K562 (cell line): Measurements from ENCODE around the gene COPE.

ENCODE experiments used
- EZH2 ChIP-seq: IDR thresholded peaks from 2 replicates; pipeline ENCODE4 v1.6.1; 2012; ENCODE audit warnings: low read depth, mild to moderate bottlenecking, inconsistent platforms, low read length, borderline replicate concordance
- NCOA1 ChIP-seq: fragments of 450-650 bp; IDR thresholded peaks from 2 replicates; pipeline ENCODE4 v1.6.1; 2016; ENCODE audit warnings: low read depth
- NFATC3 ChIP-seq: fragments of 450-650 bp; IDR thresholded peaks from 2 replicates; pipeline ENCODE4 v1.6.1; 2017; ENCODE audit warnings: mild to moderate bottlenecking
- ZBTB7A ChIP-seq: IDR thresholded peaks from 2 replicates; pipeline ENCODE4 v1.6.1; 2011; ENCODE audit warnings: low read depth, mild to moderate bottlenecking, low read length, moderate library complexity, borderline replicate concordance; ENCODE audit not compliant: control insufficient read depth
- ZNF143 ChIP-seq: sonication (generic); formaldehyde crosslinking; IDR thresholded peaks from 2 replicates; pipeline ENCODE4 v1.9.0; 2022; ENCODE audit warnings: mild to moderate bottlenecking, missing genetic modification reagents
- TF ChIP-seq, protein P1 (sequence below): sonication (generic); formaldehyde crosslinking; IDR thresholded peaks from 2 replicates; pipeline ENCODE4 v1.9.0; 2022; ENCODE audit warnings: mild to moderate bottlenecking, missing genetic modification reagents
- TF ChIP-seq, protein P2 (sequence below): fragments of 450-650 bp; IDR thresholded peaks from 2 replicates; pipeline ENCODE4 v1.7.0; 2016; ENCODE audit warnings: borderline replicate concordance
- TF ChIP-seq, protein P3 (sequence below), 2 experiments: fragments of 450-650 bp in 1 of 2; sonication (generic) in 1 of 2; formaldehyde crosslinking in 1 of 2; IDR thresholded peaks; 2 replicates each; pipeline versions ENCODE4 v1.7.1 to v1.9.0; 2016 to 2022; ENCODE audit warnings: inconsistent platforms in 1 of 2, mild to moderate bottlenecking in 1 of 2, missing genetic modification reagents in 1 of 2
- TF ChIP-seq, protein P4 (sequence below): IDR thresholded peaks from 3 replicates; pipeline ENCODE4 v1.6.1; 2011; ENCODE audit warnings: borderline replicate concordance, mild to moderate bottlenecking; ENCODE audit not compliant: insufficient read length, insufficient read depth

DNA sequence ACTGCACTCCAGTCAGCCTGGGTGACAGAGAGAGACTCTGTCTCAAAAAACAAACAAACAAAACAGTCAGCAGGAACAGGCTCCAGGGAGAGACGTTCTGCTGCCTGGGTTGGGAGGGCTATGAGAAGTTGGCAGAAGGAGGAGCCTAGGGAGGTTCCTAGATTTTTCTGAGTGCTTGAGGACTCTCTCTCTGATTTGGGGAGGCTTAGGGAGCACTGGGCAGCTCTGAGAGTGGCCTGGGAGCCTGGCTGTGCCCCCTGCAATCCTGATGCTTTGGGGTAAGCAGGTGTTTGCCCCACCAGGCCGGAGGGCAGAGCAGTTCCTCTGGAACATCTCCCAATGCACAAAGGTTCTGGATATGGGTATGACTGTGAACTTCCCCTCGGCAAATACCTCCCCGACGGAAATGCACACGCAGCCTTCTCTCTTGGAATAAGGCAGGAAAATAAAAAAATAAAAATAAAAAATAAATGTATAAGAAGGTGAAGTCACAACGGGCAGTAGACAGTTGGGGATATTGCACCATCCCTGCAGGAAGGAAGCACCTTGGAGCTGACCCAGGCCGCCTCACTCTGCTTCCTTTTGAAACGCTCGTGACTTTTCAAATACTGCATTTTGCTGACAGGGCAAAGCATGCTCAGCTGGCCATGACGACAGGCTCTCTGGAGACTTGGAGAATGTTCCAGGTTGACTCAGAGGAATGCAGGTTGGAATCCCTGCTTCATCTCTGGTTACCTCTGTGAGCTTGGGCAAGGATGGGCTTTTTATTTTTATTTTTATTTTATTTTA, 48.4 kb upstream of the COPE start:
- TF ChIP-seq NCOA1 (no peak), NFATC3 (no peak), EZH2 (no peak), ZNF143 (CRISPR knock-in tag) (no peak), ZBTB7A (no peak)
- TF ChIP-seq, protein P1, sequence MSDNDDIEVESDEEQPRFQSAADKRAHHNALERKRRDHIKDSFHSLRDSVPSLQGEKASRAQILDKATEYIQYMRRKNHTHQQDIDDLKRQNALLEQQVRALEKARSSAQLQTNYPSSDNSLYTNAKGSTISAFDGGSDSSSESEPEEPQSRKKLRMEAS (CRISPR knock-in tag): no peak
- TF ChIP-seq, protein P2, sequence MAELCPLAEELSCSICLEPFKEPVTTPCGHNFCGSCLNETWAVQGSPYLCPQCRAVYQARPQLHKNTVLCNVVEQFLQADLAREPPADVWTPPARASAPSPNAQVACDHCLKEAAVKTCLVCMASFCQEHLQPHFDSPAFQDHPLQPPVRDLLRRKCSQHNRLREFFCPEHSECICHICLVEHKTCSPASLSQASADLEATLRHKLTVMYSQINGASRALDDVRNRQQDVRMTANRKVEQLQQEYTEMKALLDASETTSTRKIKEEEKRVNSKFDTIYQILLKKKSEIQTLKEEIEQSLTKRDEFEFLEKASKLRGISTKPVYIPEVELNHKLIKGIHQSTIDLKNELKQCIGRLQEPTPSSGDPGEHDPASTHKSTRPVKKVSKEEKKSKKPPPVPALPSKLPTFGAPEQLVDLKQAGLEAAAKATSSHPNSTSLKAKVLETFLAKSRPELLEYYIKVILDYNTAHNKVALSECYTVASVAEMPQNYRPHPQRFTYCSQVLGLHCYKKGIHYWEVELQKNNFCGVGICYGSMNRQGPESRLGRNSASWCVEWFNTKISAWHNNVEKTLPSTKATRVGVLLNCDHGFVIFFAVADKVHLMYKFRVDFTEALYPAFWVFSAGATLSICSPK: no peak
- TF ChIP-seq, protein P3, sequence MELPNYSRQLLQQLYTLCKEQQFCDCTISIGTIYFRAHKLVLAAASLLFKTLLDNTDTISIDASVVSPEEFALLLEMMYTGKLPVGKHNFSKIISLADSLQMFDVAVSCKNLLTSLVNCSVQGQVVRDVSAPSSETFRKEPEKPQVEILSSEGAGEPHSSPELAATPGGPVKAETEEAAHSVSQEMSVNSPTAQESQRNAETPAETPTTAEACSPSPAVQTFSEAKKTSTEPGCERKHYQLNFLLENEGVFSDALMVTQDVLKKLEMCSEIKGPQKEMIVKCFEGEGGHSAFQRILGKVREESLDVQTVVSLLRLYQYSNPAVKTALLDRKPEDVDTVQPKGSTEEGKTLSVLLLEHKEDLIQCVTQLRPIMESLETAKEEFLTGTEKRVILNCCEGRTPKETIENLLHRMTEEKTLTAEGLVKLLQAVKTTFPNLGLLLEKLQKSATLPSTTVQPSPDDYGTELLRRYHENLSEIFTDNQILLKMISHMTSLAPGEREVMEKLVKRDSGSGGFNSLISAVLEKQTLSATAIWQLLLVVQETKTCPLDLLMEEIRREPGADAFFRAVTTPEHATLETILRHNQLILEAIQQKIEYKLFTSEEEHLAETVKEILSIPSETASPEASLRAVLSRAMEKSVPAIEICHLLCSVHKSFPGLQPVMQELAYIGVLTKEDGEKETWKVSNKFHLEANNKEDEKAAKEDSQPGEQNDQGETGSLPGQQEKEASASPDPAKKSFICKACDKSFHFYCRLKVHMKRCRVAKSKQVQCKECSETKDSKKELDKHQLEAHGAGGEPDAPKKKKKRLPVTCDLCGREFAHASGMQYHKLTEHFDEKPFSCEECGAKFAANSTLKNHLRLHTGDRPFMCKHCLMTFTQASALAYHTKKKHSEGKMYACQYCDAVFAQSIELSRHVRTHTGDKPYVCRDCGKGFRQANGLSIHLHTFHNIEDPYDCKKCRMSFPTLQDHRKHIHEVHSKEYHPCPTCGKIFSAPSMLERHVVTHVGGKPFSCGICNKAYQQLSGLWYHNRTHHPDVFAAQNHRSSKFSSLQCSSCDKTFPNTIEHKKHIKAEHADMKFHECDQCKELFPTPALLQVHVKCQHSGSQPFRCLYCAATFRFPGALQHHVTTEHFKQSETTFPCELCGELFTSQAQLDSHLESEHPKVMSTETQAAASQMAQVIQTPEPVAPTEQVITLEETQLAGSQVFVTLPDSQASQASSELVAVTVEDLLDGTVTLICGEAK (IDR thresholded peaks at IDR 0.05): no peak
- TF ChIP-seq, protein P3 (CRISPR knock-in tag; IDR thresholded peaks at IDR 0.05): no peak
- TF ChIP-seq, protein P4, sequence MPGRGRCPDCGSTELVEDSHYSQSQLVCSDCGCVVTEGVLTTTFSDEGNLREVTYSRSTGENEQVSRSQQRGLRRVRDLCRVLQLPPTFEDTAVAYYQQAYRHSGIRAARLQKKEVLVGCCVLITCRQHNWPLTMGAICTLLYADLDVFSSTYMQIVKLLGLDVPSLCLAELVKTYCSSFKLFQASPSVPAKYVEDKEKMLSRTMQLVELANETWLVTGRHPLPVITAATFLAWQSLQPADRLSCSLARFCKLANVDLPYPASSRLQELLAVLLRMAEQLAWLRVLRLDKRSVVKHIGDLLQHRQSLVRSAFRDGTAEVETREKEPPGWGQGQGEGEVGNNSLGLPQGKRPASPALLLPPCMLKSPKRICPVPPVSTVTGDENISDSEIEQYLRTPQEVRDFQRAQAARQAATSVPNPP: no peak
